HT1080 (cell line): ENCODE results near the gene ZCCHC24. TPM values are rescaled to one million over a fixed set of nuclear protein-coding genes. Genes with fewer than 3 reads are reported as not detected.

Source experiments
- DNase-seq: peaks from one replicate; pipeline ENCODE4 v3.0.0-alpha.2; 2015; ENCODE audit warnings: low read depth
- total RNA-seq: library from RNA; depleted of rRNA; stranded (reverse); fragments of >200 nt; shearing (Covaris generic); gene quantifications from 2 replicates; pipeline ENCODE4 v1.2.3, GENCODE V29; 2014

The ZCCHC24 gene
- total RNA-seq, 1 experiment from 2014 or later = 9.4 TPM

- no peak for DNase-seq
Observed at GRCh38 chr10:79412516-79412915, 32.9 kb downstream of the ZCCHC24 start.

DNA sequence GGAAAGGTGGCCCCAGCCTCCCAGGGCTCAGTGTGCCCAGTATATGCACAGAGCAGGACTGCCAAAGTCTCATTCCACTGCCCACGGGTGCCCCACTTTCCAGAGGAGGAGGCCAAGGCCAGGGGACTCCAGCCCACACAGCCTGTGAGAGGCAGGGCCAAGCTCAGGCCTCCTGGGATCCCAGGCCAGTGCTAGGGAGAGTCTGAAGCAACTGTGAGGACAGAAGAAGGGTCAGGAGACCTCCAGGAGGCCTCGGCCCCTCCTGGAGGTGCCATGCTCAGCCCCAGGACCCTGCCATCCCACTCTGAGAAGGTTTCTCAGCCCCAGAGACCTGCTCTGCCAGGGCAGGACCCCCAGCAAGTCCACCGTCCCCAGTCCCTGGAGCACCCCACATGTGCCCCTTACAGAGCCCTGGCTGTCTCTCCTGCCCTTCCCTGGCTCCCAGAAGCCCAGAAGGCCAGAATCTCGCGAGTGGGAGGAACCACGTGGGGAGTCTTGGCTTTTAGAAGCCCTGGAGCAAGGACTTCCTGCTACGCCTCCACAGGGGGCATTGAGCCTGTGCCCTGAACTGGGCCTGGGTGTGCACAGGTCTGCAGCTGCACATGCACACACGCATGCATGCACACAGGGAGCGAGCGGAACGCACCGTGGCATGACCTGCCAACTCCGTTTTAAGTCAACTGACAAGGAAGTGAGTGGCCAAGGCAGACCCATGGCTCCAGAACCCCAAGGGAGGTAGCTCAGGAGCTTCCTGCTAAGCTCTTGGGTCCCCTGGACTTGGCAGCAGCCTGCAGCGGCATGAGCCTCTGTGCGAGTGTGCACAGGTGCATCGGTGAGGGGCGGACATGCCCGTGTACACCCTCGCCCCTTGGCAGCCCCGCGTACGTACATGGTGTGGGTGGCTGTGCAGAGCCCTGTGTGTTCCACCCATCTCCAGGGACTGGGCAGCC lies 33.6 kb downstream of the ZCCHC24 start:
- DNase-seq = no peak

GRCh38 chr10:79410315-79411094 lies 34.9 kb downstream of the ZCCHC24 start:
- no peak for DNase-seq

- no peak for DNase-seq
Observed at GRCh38 chr10:79409726-79410085, 35.7 kb downstream of the ZCCHC24 start.

- no peak for DNase-seq
Observed at GRCh38 chr10:79409038-79409725, 36.2 kb downstream of the ZCCHC24 start.

DNA sequence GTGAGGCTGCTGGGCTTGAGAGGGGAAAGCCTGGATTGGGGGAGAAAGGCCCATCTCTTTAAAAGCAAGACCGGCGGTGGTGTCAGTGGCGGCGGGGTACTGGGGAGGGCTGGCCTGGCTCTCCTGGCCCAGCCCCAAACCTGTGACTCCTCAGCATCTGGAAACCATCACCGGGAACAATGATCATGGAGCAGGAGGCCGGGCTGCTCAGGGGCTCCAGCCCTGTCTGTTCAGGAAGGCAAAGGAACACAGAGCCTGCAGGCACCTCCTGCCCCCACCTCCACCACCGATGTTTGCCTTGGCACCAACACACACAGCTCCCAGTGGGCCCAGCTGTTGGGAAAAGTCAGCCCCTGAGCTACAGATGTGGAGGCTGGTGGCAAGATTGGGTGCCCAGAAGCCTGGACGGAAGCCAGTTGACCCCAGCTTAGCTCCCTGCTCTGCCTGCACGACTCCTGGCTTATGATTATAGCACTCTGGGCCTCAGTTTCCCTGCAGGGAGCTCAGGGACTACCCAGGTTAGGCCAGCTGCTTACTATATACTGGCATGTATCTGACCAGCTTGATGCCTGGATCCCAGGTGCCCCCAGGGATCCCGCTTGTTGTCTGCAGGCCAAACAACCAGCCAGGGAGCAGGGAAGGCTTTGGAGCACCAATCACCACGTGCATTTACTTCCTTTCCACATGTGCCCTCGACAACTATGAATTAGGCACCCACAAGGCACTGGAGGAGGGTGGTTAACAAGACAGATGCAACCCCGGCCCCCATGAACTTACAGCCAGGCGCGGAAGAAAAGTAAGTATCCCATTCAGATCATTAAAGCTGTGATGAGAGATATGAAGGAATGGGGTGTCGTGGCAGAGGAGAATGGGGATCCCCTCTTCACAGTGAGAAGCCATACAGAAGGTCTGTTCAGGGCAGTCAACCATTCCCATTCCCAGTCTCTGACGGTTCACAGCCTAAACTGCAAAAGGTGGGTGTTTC lies 37.3 kb downstream of the ZCCHC24 start:
- DNase-seq = no peak

DNA sequence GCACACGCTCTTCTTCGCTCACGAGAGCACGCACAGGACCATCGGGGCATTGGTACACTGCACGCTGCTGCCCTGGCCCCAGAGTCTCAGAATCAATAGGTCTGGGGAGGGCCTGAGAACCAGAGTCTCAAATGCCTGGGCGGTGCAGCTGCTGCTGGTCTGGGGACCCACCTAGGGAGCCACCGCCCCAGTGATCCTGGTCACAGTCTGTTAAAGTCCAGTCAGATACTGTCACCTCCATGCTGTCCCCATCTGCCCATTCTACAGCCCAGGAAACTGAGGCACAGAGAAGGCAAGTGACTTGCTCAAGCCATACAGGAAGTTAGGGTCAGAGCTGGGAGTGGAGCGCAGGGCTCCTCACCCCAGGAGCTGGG lies 38.0 kb downstream of the ZCCHC24 start:
- no peak for DNase-seq

- DNase-seq = no peak
Observed at GRCh38 chr10:79406683-79407422, 38.6 kb downstream of the ZCCHC24 start.

DNA sequence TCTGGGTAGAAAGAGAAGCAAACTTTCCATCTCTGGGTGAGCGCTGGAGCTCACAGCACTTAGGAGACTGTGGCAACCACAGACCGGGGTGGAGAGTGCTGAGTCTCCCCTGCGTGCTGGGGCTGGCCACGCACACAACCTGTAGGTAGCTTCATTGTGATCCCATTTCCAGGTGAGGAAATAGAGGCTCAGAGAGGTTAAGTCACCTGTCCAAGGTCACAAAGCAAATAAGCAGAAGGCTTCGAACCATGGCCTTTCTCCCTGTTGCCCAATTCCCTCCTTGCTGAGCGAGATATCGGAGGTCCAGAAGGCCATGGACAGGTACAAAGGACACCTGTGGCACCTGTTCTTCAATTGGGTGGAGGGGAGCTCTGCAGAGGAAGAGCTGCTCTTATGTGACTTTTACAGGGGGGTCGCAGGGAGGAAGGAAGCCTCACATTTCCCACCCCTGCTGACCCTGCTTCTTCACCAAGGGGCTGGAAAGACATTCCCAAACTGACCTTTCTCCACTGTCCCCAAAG lies 39.4 kb downstream of the ZCCHC24 start:
- DNase-seq = no peak

GRCh38 chr10:79405221-79405994 lies 40.0 kb downstream of the ZCCHC24 start:
- DNase-seq = no peak

- DNase-seq = no peak
Observed at GRCh38 chr10:79404690-79405131, 40.7 kb downstream of the ZCCHC24 start.

DNA sequence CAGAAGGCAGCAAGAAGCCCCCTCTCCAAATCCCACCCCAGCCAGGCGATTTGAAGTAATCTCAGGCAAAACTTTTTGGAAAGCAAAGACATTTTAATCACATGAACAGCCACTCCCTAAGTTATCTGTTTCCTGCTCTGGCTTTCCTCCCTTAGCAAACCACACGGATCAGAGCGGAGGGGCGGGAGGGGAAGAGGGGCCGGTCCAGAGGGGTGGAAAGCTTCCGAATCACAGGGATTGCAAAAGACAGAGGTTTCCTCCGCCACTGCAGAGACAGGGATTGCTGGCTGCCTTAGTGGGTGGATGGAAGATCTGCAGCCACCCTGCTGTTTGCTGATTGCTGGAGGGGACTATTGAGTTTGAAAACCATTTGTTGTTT lies 41.2 kb downstream of the ZCCHC24 start:
- peak; percentile 55 for DNase-seq

- peak; percentile 86 for DNase-seq
Observed at GRCh38 chr10:79403441-79404230, 41.8 kb downstream of the ZCCHC24 start.

DNA sequence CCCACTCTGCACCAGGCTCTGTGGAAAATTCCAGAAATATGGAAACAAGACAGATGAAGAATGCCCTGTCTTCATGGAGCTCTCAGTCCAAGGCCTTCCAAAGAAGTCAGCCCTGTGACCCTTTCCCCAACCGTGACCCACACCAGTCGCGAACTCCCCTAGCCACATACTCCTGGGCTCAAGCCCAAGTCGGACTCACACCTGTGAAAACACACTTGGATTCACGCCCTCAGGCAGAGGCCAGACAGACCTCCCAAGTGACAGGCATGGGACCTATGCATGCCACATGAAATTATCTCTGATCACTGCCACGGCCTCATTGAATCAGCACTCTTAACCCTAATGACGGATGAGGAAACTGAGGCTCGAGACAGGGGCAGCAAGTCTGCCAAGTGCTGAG lies 42.5 kb downstream of the ZCCHC24 start:
- no peak for DNase-seq

DNA sequence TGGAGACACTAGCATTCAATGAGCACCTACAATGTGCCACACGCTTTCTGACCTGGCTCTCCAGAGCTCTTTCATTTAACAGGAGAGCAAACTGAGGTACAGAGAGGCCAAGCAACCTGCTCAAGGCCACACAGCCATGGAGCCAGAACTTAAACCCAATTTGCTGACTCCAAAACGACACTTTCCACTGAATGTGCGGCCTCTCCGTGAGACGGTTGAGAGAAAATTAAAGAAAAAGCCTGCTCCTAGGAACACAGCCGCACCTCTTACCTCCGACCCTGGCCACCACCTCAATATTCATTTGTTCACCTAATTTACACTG lies 42.8 kb downstream of the ZCCHC24 start:
- no peak for DNase-seq

DNA sequence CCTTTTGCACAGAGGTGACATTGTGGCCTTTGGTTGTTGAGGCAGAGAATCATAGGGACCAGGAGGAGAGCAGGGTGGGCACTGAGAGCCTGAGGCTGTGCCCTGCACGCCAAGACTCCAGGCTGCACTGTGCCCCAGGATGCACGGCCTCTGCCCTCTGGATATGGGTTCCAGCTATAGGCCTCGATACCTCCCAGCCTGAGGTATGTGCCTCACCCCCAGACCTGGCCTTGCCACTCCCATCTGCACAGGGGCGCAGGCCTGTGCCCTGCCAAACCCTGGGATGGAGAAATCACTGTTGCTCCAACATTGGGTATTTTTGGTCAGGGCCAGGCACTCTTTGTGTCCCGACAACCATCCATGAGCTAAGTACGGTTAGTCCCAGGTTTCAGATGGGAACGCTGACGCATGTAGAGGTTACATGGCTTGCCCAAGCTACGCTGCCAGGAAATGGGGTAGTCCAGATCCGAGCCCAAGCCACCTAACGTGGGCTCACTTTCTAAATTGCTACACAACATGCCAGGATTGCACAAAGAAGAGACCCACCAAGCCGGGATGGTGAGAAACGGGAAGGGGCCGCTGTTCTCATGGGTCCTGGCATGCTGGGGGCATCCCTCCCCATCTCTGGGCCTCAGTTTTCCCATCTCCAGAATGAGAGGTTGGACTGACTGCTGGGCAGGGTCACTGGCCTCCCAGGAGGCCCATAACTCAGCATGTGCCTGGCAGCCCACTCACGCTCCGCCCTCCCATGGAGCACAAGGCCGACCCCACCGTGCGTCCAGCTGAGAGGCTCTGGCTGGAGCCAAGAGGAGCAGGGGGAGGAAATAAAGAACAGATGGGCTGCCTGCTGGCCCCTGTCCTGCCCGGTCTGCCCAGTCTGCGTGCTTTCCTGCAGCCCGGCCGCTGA lies 44.2 kb downstream of the ZCCHC24 start:
- DNase-seq = no peak
